NCI-H774 (cell line): ENCODE data around the gene UQCC2.

Experiments used
- DNase-seq: peaks from one replicate; lab custom pipeline; 2025; lab: John Stamatoyannopoulos, UW

The UQCC2 gene

DNA sequence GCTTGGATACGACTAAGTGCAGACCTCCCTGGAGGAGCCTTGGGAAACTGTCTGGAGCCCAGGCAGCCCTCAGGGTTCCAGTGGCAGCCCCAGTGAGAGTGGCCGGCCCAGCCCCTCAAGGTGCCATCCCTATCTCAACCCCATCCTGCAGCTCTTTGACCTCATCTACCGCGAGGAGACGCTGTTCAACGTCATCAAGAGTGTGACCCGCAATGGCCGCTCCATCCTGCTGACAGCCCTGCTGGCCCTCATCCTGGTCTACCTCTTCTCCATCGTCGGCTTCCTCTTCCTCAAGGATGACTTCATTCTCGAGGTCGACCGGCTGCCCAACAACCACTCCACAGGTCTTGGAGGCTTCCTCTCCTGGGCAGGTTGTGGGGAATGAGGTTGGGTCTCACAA lies 20.7 kb downstream of the UQCC2 start:
- no peak for DNase-seq

- no peak for DNase-seq
These were observed 21.6 kb downstream of the UQCC2 start for GRCh38 chr6:33689879-33690278.

DNA sequence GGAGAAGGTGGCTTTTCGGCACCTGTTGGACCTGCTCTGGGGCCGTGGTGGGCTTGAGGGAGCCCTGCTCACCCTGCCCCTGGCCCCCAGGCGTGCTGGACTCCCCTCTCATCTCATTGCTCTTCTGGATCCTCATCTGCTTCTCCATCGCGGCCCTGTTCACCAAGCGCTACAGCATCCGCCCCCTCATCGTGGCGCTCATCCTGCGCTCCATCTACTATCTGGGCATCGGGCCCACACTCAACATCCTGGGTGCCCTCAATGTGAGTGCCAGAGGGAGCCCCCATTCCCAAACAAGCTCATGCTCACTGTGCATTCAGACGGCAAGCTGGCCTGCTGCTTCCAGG lies 22.4 kb downstream of the UQCC2 start:
- no peak for DNase-seq

- no peak for DNase-seq
These were observed 22.9 kb downstream of the UQCC2 start for GRCh38 chr6:33688451-33689147.

DNA sequence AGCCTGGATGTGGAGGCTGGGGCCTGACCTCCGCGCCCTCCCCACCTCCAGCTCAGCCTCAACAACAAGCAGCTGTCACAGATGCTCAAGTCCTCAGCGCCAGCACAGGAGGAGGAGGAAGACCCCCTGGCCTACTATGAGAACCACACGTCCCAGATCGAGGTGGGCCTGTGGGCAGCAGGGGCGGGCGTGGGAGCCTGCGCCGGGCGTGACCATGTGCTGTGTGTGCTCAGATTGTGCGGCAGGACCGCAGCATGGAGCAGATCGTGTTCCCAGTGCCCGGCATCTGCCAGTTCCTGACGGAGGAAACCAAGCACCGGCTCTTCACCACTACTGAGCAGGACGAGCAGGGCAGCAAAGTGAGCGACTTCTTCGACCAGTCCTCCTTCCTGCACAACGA lies 23.5 kb downstream of the UQCC2 start:
- no peak for DNase-seq

DNA sequence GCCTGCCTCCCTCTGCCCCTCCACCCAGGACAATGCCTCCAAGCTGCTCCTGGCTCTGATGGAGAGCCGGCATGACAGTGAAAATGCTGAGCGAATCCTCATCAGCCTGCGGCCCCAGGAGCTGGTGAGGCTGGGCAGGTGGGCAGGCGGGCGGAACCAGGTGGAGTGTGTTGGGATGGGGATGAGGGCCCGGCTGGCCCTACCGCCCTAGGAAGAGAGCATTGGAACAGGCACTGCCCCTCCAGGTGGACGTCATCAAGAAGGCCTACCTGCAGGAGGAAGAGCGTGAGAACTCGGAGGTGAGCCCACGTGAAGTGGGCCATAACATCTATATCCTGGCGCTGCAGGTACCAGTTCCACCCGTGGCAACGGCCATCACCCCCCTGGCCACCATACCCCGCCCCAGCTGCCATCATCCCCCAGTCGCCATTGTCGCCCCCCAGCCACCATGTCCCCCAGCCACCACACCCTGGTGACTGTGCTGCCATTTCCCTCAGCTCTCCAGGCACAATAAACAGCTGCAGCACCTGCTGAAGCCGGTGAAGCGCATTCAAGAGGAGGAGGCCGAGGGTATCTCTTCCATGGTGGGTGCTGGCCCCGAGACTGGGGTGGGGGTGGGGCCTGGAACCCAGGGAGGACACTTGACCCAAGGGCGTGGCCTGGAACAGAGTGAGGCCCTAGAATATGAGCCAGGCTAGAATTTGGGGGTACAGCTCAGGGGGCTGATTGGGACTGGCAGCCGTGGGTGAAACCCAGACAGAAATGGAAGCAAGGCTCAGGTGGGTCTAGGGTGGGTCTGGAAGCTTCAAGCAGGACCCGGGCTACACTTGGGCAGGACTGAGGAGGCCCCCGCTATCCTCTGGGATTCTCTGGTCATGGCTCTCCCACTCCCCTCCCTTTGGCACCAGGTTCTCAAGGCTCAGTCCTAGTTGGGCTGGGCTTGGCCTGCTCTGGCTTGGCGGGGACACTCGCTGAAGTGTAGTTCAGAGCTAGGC lies 24.2 kb downstream of the UQCC2 start:
- DNase-seq, result no peak

GRCh38 chr6:33686225-33686924 lies 25.1 kb downstream of the UQCC2 start:
- no peak for DNase-seq

DNA sequence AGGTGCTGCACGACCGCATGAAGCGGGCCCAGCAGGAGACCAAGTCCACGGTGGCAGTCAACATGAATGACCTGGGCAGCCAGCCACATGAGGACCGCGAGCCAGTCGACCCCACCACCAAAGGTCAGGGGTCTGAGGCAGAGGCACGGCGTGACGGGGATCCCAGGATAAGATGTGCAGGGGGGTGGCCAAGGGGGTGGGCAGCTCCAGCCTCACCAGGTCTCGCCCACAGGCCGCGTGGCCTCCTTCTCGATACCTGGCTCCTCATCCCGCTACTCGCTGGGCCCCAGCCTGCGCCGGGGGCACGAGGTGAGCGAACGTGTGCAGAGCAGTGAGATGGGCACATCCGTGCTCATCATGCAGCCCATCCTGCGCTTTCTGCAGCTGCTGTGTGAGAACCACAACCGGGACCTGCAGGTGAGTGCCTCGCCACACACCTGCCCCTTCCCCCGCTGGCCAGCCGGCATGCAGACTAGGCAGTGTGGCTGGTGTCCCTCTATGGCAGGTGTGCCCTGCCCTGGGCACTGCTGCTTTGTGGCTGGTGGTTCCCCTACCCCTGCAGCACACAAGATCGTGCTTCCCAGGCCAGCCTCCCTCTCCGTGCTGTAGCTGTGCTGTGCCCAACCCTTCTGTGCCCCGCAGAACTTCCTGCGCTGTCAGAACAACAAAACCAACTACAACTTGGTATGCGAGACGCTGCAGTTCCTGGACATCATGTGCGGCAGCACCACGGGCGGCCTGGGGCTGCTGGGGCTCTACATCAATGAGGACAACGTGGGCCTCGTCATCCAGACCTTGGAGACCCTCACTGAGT lies 25.9 kb downstream of the UQCC2 start:
- DNase-seq, result no peak

GRCh38 chr6:33684983-33685382 lies 26.5 kb downstream of the UQCC2 start:
- DNase-seq, result no peak

- DNase-seq, result no peak
These were observed 27.0 kb downstream of the UQCC2 start for GRCh38 chr6:33684428-33684896.

DNA sequence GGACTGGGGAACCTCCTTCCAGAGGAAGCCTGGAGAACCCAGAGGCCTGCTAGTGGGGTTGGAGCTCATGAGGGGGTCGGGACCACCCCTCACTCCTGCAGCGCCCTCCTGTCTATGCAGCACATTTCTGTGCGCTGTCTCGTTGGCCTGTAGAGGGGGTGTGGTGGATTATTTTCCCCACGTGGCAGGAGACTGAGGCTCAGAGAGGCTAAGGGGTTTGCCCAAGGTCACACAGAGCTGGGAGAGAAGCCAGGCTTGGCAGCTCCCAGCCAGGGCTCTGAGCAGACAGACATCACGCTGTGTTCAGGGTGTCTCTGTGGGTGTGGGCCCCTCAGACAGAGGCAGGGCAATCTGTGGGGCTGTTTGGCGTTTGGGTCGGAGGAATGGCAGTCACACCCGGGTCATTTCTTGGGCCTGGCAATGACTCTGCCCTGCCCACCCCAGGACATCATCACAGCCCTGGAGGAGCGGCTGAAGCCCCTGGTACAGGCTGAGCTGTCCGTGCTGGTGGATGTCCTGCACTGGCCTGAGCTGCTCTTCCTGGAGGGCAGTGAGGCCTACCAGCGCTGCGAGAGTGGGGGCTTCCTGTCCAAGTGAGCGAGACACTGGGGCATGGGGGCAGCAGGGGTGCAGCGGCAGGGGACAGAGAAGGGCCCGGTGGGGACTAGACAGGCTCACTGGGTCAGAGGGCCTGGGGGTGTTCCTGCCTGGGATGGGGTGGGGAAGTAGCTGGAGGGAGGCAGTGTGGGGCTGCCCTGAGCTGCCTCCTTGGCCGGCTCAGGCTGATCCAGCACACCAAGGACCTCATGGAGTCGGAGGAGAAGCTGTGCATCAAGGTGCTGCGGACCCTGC lies 27.7 kb downstream of the UQCC2 start:
- no peak for DNase-seq

DNA sequence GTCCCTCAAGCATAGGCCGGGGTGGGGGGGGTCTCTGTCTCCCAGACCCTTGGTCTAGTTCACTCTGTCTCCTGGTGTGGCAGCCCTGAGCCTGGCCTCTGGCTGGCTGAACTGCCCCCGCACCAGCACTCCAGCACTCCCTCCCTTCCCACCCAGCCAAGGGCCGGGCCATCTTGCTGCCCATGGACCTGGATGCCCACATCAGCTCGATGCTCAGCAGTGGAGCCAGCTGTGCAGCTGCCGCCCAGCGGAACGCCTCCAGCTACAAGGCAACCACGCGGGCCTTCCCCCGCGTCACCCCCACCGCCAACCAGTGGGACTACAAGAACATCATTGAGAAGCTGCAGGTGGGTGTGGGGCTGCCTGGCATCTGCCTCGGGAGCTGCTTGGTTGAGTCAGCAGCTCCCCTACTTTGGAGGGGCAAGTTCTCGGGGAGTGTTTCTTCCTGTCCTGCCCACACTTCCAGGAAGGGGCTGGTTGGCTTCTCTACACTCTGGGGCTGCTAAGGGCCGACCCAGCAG lies 28.4 kb downstream of the UQCC2 start:
- DNase-seq, result no peak

DNA sequence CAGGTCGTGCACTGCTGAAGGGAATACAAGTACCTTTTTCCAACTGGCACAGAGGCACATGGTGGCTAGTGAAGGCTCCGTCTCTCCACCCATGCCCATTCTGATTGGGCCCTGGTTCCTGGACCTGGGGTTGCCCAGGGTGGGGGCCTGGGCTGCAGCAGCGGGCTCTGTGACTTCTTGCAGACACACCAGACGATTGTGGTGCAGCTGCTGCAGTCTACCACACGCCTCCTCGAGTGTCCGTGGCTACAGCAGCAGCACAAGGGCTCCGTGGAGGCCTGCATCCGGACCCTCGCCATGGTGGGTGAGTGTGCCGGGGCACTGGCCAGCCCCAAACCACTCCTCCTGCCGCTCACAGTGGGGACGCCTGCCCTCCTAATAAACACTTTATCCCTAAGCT lies 29.2 kb downstream of the UQCC2 start:
- no peak for DNase-seq

GRCh38 chr6:33679761-33680160 lies 31.7 kb downstream of the UQCC2 start:
- DNase-seq, result no peak

GRCh38 chr6:33678932-33679490 lies 32.5 kb downstream of the UQCC2 start:
- DNase-seq, result no peak

- no peak for DNase-seq
These were observed 33.1 kb downstream of the UQCC2 start for GRCh38 chr6:33678233-33678931.

GRCh38 chr6:33677689-33678088 lies 33.8 kb downstream of the UQCC2 start:
- DNase-seq, result no peak

DNA sequence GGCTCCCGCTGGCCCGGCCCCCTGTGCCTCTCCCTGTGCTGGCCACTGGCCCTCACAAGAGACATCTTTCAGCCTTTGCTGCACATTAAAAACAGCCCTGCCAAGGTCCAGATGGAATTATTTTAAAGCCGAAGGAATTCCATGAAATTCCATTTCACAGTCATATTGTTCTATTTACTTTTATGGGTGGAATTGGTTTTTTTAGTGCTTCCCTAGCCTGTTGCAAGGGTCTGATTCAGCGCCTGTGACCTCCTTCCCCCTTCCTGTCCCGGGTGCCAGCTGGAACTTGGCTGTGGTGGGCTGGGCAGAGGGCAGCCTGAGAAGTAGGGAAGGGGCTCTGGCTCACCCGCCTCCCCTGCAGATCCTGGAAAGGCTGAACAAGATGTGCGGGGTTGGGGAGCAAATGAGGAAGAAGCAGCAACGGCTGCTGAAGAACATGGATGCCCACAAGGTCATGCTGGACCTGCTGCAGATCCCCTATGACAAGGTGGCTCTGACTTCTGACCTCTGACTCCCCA lies 34.3 kb downstream of the UQCC2 start:
- DNase-seq, result no peak

GRCh38 chr6:33676416-33677142 lies 34.9 kb downstream of the UQCC2 start:
- no peak for DNase-seq
